IPS-20b (cell line): ENCODE results near the gene FTHL17.

Experiments
- H3K27ac ChIP-seq: one replicate; pipeline ENCODE4 v1.5.1; 2013; ENCODE audit warnings: low read length
- H3K27me3 ChIP-seq: 2 replicates; pipeline ENCODE4 v1.6.1; 2013; ENCODE audit warnings: mild to moderate bottlenecking, low read length, inconsistent platforms; ENCODE audit not compliant: insufficient read depth
- H3K36me3 ChIP-seq: 2 replicates; pipeline ENCODE4 v1.6.1; 2013; ENCODE audit warnings: low read depth, mild to moderate bottlenecking, inconsistent platforms, low read length, moderate library complexity; ENCODE audit not compliant: insufficient read depth
- H3K4me1 ChIP-seq: 2 replicates; pipeline ENCODE4 v1.6.1; 2013; ENCODE audit warnings: mild to moderate bottlenecking, control low read depth, inconsistent platforms, low read length, moderate library complexity; ENCODE audit not compliant: insufficient read depth
- H3K4me3 ChIP-seq: 2 replicates; pipeline ENCODE4 v1.5.1; 2013; ENCODE audit warnings: mild to moderate bottlenecking, low read length, inconsistent platforms
- H3K9ac ChIP-seq: 2 replicates; pipeline ENCODE4 v1.6.1; 2013; ENCODE audit warnings: low read depth, mild to moderate bottlenecking, inconsistent platforms, low read length, moderate library complexity
- H3K9me3 ChIP-seq: 2 replicates; pipeline ENCODE4 v1.6.1; 2013; ENCODE audit warnings: mild to moderate bottlenecking, low read depth, low read length, inconsistent platforms; ENCODE audit not compliant: insufficient read depth

The FTHL17 gene

GRCh38 chrX:31036895-31037294, 34.9 kb downstream of the FTHL17 start:
- Histone ChIP-seq H3K9ac (no peak overlapping the region), H3K36me3 (no peaks in the 10 kb centered on the region)

GRCh38 chrX:31027351-31027750, 44.5 kb downstream of the FTHL17 start:
- H3K4me1 ChIP-seq = no peaks in the 10 kb centered on the region
- H3K27ac ChIP-seq = no peak overlapping the region
- no peaks in the 10 kb centered on the region for H3K9me3 ChIP-seq
- no peaks in the 10 kb centered on the region for H3K27me3 ChIP-seq
- no peak overlapping the region for H3K9ac ChIP-seq
- H3K36me3 ChIP-seq = no peaks in the 10 kb centered on the region
- H3K4me3 ChIP-seq = no peak overlapping the region

More at GRCh38 chrX:31036895-31037294, 34.9 kb downstream of the FTHL17 start:
- Histone ChIP-seq H3K27ac (no peak overlapping the region), H3K27me3 (no peaks in the 10 kb centered on the region), H3K4me3 (no peak overlapping the region), H3K4me1 (no peaks in the 10 kb centered on the region), H3K9me3 (no peaks in the 10 kb centered on the region)

GRCh38 chrX:31024866-31025265, 47.0 kb downstream of the FTHL17 start:
- H3K27ac ChIP-seq = no peak overlapping the region

GRCh38 chrX:31021537-31021936, 50.3 kb downstream of the FTHL17 start:
- no peaks in the 10 kb centered on the region for H3K9me3 ChIP-seq
- H3K27me3 ChIP-seq = no peaks in the 10 kb centered on the region
- no peak overlapping the region for H3K4me3 ChIP-seq
- no peak overlapping the region for H3K27ac ChIP-seq
- H3K4me1 ChIP-seq = no peaks in the 10 kb centered on the region
- H3K36me3 ChIP-seq = no peaks in the 10 kb centered on the region
- H3K9ac ChIP-seq = no peak overlapping the region

More at GRCh38 chrX:31024866-31025265, 47.0 kb downstream of the FTHL17 start:
- Histone ChIP-seq H3K9ac (no peak overlapping the region), H3K9me3 (no peaks in the 10 kb centered on the region), H3K36me3 (no peaks in the 10 kb centered on the region), H3K27me3 (no peaks in the 10 kb centered on the region), H3K4me1 (no peaks in the 10 kb centered on the region), H3K4me3 (no peak overlapping the region)
